Measurements from ENCODE around the gene PNPO. TPM values are rescaled to one million over a fixed set of nuclear protein-coding genes. Genes with fewer than 3 reads are reported as not detected.

PNPO gene
- total and polyA plus RNA-seq, 2 of the 13 experiments (the other 11 are each of a cell fraction or from before 2014, with no cell fraction given): 47.9 to 63.3 TPM

DNA sequence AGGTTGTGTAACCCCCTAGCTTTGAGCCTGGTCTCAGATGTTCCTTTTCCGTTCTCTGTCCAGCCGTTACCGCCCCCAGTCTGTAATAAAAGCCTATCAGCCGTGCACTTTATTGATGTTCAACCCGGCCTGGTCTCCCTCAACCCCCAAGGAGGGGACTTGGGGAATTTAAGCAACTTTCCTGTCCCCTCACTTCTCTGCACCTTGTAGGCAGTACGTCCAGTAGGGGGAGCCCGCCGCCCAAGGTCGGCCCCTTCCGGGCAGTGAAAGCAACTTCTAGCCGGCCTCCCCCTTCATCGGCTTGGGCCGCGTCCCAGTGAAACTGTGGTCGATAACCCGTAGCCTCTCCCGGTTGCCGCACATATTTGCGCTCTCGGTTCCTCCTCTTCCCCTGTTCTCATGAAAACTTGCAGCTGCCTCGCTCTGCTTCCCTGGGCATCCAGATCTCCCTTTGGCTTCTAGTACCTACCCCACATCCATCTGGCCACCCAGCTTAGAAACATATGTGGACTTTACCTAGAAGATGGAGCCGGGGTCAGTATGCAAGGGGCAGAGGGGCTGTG lies 7.9 kb downstream of the PNPO start (continued):
- TF ChIP-seq, protein P1, sequence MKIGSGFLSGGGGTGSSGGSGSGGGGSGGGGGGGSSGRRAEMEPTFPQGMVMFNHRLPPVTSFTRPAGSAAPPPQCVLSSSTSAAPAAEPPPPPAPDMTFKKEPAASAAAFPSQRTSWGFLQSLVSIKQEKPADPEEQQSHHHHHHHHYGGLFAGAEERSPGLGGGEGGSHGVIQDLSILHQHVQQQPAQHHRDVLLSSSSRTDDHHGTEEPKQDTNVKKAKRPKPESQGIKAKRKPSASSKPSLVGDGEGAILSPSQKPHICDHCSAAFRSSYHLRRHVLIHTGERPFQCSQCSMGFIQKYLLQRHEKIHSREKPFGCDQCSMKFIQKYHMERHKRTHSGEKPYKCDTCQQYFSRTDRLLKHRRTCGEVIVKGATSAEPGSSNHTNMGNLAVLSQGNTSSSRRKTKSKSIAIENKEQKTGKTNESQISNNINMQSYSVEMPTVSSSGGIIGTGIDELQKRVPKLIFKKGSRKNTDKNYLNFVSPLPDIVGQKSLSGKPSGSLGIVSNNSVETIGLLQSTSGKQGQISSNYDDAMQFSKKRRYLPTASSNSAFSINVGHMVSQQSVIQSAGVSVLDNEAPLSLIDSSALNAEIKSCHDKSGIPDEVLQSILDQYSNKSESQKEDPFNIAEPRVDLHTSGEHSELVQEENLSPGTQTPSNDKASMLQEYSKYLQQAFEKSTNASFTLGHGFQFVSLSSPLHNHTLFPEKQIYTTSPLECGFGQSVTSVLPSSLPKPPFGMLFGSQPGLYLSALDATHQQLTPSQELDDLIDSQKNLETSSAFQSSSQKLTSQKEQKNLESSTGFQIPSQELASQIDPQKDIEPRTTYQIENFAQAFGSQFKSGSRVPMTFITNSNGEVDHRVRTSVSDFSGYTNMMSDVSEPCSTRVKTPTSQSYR (CRISPR knock-in tag; IDR thresholded peaks at IDR 0.05; ENCODE audit: borderline replicate concordance): no peak
- no peak for TF ChIP-seq SOX6 (IDR thresholded peaks at IDR 0.05)
- TF ChIP-seq SOX6 (CRISPR knock-in tag; IDR thresholded peaks at IDR 0.05): no peak
- TF ChIP-seq ZNF101 (CRISPR knock-in tag; IDR thresholded peaks at IDR 0.05; ENCODE audit: borderline replicate concordance, low read depth): no peak
- TF ChIP-seq, protein P2, sequence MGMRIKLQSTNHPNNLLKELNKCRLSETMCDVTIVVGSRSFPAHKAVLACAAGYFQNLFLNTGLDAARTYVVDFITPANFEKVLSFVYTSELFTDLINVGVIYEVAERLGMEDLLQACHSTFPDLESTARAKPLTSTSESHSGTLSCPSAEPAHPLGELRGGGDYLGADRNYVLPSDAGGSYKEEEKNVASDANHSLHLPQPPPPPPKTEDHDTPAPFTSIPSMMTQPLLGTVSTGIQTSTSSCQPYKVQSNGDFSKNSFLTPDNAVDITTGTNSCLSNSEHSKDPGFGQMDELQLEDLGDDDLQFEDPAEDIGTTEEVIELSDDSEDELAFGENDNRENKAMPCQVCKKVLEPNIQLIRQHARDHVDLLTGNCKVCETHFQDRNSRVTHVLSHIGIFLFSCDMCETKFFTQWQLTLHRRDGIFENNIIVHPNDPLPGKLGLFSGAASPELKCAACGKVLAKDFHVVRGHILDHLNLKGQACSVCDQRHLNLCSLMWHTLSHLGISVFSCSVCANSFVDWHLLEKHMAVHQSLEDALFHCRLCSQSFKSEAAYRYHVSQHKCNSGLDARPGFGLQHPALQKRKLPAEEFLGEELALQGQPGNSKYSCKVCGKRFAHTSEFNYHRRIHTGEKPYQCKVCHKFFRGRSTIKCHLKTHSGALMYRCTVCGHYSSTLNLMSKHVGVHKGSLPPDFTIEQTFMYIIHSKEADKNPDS (CRISPR knock-in tag; IDR thresholded peaks at IDR 0.05): no peak
- 0 out of 2 replicates have a peak, but pooled peaks have one; percentile 48 for TF ChIP-seq ZSCAN31 (CRISPR knock-in tag; IDR thresholded peaks at IDR 0.05; ENCODE audit: low read depth)
- TF ChIP-seq ZNF670 (CRISPR knock-in tag; IDR thresholded peaks at IDR 0.05; ENCODE audit: borderline replicate concordance): no peak
- TF ChIP-seq, protein P3, sequence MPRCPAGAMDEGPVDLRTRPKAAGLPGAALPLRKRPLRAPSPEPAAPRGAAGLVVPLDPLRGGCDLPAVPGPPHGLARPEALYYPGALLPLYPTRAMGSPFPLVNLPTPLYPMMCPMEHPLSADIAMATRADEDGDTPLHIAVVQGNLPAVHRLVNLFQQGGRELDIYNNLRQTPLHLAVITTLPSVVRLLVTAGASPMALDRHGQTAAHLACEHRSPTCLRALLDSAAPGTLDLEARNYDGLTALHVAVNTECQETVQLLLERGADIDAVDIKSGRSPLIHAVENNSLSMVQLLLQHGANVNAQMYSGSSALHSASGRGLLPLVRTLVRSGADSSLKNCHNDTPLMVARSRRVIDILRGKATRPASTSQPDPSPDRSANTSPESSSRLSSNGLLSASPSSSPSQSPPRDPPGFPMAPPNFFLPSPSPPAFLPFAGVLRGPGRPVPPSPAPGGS (CRISPR knock-in tag; IDR thresholded peaks at IDR 0.05): peak; percentile 91
- TF ChIP-seq BRCA1 (CRISPR knock-in tag; IDR thresholded peaks at IDR 0.05): no peak
- TF ChIP-seq, protein P4, sequence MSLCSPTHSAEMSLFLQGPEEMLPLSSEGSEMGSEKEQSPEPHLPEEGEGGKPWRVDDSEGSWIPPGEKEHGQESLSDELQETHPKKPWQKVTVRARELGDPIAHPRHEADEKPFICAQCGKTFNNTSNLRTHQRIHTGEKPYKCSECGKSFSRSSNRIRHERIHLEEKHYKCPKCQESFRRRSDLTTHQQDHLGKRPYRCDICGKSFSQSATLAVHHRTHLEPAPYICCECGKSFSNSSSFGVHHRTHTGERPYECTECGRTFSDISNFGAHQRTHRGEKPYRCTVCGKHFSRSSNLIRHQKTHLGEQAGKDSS (CRISPR knock-in tag; IDR thresholded peaks at IDR 0.05; ENCODE audit: borderline replicate concordance, low read depth): 0 out of 2 replicates have a peak, but pooled peaks have one; percentile 7
- no peak for TF ChIP-seq RORA (CRISPR knock-in tag; IDR thresholded peaks at IDR 0.05)
- no peak for TF ChIP-seq ZKSCAN8 (CRISPR knock-in tag; IDR thresholded peaks at IDR 0.05; ENCODE audit: borderline replicate concordance)
- TF ChIP-seq, protein P5, sequence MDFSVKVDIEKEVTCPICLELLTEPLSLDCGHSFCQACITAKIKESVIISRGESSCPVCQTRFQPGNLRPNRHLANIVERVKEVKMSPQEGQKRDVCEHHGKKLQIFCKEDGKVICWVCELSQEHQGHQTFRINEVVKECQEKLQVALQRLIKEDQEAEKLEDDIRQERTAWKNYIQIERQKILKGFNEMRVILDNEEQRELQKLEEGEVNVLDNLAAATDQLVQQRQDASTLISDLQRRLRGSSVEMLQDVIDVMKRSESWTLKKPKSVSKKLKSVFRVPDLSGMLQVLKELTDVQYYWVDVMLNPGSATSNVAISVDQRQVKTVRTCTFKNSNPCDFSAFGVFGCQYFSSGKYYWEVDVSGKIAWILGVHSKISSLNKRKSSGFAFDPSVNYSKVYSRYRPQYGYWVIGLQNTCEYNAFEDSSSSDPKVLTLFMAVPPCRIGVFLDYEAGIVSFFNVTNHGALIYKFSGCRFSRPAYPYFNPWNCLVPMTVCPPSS (IDR thresholded peaks at IDR 0.05): no peak
- TF ChIP-seq RCOR2 (CRISPR knock-in tag; IDR thresholded peaks at IDR 0.05): no peak
- TF ChIP-seq, protein P6, sequence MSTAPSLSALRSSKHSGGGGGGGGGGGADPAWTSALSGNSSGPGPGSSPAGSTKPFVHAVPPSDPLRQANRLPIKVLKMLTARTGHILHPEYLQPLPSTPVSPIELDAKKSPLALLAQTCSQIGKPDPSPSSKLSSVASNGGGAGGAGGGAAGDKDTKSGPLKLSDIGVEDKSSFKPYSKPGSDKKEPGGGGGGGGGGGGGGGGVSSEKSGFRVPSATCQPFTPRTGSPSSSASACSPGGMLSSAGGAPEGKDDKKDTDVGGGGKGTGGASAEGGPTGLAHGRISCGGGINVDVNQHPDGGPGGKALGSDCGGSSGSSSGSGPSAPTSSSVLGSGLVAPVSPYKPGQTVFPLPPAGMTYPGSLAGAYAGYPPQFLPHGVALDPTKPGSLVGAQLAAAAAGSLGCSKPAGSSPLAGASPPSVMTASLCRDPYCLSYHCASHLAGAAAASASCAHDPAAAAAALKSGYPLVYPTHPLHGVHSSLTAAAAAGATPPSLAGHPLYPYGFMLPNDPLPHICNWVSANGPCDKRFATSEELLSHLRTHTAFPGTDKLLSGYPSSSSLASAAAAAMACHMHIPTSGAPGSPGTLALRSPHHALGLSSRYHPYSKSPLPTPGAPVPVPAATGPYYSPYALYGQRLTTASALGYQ (CRISPR knock-in tag; IDR thresholded peaks at IDR 0.05): no peak
- TF ChIP-seq, protein P7, sequence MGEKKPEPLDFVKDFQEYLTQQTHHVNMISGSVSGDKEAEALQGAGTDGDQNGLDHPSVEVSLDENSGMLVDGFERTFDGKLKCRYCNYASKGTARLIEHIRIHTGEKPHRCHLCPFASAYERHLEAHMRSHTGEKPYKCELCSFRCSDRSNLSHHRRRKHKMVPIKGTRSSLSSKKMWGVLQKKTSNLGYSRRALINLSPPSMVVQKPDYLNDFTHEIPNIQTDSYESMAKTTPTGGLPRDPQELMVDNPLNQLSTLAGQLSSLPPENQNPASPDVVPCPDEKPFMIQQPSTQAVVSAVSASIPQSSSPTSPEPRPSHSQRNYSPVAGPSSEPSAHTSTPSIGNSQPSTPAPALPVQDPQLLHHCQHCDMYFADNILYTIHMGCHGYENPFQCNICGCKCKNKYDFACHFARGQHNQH (CRISPR knock-in tag; IDR thresholded peaks at IDR 0.05): no peak
- no peak for TF ChIP-seq ZNF570 (CRISPR knock-in tag; IDR thresholded peaks at IDR 0.05; ENCODE audit: borderline replicate concordance)
- 0 out of 2 replicates have a peak, but pooled peaks have one; percentile 27 for TF ChIP-seq ZNF451 (CRISPR knock-in tag; IDR thresholded peaks at IDR 0.05)
